ENCODE results near the gene AKAP8.

- TF ChIP-seq MYNN (IDR thresholded peaks at IDR 0.05) (no peak), MYNN (CRISPR knock-in tag; IDR thresholded peaks at IDR 0.05) (no peak), CEBPB (tag; IDR thresholded peaks at IDR 0.05) (no peak), POLR2A (conservative IDR thresholded peaks at IDR 0.05) (no peak), MAX (CRISPR knock-in tag; IDR thresholded peaks at IDR 0.05) (no peak), FOXP4 (CRISPR knock-in tag; IDR thresholded peaks at IDR 0.05; ENCODE audit: borderline replicate concordance) (no peak), SRF (CRISPR knock-in tag; IDR thresholded peaks at IDR 0.05) (no peak), MXI1 (IDR thresholded peaks at IDR 0.05; ENCODE audit: low read depth, low read length) (no peak), REST (IDR thresholded peaks at IDR 0.05; ENCODE audit: borderline replicate concordance) (no peak), REST (CRISPR knock-in tag; IDR thresholded peaks at IDR 0.05; ENCODE audit: low read depth) (no peak), GABPA (tag; conservative IDR thresholded peaks at IDR 0.05; ENCODE audit: low read depth) (no peak), TARDBP (IDR thresholded peaks at IDR 0.05) (no peak)
These were observed 64.5 kb downstream of the AKAP8 start for GRCh38 chr19:15315101-15315500.
